Measurements from ENCODE around the gene UVSSA. TPM values are rescaled to one million over a fixed set of nuclear protein-coding genes. Genes with fewer than 3 reads are reported as not detected.
A peak's percentile ranks its signal among the peaks of the same experiment; 100 is the strongest.

Gene UVSSA
- total RNA-seq, 1 experiment from 2014 or later: 2.5 TPM

DNA sequence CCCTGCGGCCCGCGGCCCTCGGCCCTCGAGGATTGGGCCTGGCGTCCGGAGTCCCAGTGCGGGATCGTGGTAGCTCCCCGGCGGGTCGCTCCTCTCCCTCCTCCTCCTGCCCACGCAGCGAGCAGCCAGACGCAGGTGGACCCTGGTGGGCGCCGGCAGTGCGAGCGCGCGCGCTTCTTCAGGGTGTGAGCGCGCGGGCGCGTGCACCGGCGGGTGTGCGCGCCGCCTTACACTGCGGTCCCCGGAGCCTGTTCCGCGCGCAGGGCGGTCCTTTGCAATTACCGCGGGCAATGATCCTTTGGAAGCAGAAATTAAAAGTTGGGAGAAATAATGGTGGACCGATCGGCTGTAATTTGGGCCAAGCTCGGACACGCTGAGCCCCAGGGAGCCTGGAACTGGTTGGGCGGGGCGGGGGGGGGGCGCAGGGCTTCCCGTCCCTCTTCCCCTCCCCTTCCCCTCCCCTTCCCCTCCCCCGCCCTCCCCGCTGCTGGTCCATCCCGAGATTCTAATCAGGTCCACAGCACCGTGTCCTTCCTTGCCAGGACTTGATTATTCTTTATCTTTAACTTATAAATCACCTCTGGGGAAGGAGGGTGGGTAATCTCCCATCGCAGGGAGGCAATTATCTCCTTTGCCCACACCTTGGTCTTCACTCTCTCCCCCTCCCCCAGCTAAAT, 60.8 kb downstream of the UVSSA start:
- DNase-seq (ENCODE audit: low spot score): no peak

DNA sequence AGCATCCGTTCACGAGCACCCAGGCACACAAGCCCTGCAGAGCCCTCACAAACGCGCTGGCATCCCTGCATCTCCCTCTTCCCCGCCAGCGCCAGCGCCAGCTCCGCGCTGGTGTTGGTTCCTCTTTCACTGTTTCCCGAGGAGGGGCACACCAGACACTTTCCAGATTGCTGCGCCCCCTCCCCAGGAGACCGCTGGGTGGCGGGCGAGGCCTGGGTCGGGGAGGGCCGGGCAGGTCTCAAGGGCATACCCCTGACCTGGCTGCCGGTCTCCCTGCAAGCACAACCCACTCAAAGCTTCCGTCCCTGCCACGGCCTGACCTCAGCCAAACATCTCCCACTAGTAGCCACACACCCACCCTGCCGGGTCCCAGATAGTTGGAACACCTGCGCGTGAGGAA, 61.4 kb downstream of the UVSSA start:
- no peak for DNase-seq (ENCODE audit: low spot score)

DNA sequence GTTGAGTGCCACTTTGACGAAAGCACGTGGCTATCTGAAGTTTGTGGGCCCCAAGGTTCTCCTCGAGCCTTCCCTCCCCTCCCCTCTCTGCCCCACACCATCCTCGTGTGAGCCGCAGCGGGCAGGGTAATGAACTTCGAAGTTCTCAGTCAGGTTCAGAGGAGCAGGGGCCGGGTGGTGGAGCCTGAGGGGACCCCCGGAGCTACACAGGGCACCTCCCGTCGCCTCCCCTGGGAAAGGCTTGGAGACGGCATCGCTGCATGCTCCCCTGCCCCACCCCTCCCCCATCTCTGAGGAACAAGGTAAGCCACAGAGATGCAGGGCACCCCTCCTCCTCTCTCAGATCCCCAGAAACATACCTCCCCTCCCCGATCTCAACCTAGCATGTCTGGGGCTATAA, 62.1 kb downstream of the UVSSA start:
- no peak for DNase-seq (ENCODE audit: low spot score)

DNA sequence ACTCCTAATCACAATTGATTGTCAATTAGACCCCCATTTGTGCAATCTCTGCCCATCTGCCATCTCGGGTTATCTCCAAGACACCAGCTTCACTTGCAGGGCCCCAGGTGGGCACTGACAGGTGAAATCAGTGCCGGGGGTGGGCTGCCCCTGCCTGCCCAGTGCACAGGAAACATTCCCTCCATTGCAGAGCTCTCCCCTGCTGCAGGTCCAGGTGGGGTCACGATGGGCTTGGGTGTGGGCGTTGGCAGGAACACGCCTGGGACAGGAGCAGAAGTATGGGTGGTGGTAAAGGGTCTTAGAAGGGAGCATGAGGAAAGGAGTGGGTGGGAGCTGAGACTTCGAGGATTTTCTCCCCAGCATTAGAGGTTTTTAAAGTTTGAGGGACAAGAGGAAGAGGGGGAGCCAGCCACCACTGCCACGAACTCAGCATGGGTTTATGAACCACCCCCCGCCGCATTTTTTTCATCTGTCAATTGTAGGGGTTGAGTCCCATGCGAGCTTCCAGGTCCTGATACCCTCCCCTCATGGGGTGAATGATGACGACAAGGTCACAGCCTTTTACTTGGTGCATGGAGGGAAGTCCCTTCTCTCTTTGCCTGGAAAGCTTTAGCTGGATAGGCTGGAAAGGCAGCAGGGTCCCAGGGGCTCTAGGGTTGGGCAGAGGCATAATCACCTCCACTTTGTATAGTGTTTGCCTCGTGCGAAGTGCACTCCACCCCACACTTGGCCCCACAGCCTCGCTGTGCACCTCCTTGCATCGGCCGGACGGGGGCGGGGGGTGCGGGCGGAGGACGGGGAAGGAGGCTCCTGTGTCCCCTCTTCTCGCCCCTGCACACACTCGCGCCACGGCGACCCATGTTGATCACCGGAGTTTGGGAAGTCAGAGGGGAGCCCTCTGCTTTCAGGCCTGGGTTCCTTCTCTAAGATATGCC, 62.8 kb downstream of the UVSSA start:
- no peak for DNase-seq (ENCODE audit: low spot score)

DNA sequence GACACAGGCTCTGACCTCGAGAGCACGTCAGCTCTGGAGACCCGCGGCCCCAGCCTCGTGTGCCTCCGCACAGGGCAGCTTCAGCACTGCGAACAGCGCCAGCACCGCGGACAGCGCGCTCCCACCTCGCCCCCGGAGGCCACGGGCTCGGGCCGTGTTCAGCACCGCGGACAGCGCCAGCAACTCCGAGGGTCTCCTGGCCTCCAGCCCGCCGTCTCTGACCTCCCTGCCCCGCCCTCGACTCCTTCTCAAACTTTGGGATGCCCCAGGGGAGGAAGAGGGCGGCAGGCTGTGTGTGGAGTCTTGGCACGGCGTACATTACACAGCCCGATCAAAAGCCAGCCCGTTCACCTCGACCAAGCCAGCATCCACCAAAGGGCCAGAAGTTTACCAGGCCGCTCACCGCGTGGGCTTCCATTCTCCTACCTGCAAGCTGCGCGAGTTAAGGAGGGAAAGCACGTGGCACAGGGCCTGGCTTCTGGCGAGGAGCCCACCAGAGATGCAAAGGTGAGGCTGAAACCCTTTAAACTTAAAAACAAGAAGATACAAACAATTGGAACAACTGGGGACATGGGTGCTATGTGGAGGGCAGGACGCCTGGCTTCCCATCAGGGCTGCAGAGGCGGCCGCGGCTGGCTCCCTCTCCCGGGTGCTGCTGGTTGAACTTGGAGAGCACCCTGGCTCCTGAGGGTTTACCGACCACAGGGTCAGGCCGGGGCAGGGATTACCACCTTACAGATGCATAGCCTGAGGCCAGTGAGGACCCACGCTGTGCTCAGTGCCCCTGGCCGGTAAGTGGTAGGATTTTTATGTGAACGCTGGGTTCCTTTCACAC, 63.7 kb downstream of the UVSSA start:
- DNase-seq (ENCODE audit: low spot score): peak; percentile 36

DNA sequence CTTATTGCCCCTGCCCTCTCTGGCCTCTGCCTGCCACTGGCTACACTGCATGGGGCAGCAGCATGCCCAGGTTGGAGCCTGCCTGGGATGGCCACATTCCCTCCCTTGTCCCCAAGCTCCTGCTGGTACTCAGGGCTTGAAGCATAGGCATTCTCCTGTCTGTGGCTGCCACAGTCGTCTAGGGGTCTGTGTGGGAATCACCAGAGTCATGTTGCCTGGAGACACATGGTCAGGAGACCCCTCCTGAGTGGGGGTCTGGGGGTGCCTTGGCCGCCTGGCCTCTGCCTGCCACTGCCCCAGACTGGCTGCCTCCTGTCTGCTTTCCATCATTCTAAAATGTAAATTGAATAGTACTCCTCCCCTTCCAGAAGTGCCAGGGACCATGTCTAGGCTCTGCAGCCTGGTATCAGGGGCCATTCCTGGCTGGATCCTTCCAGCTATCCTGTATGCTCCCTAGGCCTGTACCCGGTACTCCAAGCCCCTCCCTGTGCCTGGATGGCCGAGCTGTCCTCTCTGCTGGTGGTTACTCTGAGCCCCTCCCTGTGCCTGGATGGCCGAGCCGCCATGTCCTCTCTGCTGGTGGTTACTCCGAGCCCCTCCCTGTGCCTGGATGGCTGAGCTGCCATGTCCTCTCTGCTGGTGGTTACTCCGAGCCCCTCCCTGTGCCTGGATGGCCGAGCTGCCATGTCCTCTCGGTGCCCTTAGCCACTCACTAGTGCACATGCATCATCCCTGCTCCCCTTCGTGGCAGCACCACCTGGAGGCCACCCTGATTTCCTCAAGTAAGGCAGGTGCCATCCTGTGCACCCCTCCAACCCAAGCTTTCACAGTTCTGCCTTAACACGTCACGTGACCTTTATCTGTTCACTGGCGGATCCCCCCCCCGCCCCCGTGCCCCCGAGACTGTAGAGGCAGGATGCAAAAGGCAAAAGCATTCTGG, 64.7 kb downstream of the UVSSA start:
- DNase-seq (ENCODE audit: low spot score): no peak

DNA sequence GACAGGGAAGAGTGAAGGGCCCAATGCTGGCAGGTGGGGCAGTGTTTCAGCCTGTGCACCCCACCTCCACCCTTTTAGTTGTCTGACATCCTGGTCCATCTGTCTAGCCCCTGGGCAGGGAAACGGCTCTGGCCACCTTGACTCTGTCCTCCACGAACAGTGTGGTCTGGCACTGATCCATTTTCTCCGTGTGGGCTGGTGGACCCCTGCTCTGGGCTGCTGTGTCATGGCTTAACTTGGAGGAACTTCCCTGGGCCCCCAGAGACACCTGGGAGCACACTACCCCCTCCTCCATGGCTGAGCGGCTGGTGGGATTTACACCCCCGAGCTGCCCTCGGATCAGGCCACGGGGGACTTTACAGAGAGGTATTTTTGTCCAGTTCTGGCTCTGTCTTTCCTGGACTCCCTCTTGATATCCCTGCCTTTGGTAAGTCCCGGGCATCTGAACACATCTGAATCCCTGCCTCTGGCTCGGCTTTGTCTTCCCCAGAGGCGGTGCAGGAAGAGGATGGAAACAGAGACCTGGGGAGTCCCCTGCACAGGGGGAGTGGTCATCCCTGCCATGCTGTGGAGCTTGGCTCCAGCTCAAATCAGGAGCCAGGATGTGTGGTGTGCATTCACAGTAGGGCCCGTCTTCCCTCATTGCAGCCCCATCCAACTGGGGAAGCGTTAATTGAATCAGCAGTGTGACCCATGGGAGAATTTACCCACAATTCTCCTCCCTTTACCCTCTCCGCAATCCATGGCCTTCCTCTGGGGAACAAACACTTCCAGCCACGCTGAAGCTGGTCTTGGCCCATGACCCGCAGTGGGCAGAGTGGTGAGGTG, 65.6 kb downstream of the UVSSA start:
- DNase-seq (ENCODE audit: low spot score): no peak

DNA sequence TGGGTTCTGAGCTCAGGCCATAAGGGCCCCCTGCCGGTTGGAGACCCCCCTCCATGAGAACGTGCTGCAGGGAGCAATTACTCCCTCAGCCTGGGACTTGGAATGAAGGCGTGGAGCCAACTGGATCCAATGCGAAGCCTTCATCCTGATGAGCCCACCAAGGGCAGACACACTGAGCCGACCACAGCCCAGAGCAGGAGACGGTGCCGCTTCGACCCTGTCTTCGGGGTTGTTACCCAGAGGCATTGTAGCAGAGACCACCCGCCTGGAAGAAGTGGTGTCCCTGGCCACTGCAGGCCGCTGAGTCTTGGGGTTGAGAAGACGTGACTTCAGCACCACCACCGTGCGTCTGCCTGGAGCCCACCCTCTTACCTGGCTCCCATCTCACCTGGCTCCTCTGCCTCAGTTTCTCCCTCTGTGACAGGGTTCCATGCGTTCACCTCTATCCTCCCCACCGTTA, 66.2 kb downstream of the UVSSA start:
- DNase-seq (ENCODE audit: low spot score): no peak

DNA sequence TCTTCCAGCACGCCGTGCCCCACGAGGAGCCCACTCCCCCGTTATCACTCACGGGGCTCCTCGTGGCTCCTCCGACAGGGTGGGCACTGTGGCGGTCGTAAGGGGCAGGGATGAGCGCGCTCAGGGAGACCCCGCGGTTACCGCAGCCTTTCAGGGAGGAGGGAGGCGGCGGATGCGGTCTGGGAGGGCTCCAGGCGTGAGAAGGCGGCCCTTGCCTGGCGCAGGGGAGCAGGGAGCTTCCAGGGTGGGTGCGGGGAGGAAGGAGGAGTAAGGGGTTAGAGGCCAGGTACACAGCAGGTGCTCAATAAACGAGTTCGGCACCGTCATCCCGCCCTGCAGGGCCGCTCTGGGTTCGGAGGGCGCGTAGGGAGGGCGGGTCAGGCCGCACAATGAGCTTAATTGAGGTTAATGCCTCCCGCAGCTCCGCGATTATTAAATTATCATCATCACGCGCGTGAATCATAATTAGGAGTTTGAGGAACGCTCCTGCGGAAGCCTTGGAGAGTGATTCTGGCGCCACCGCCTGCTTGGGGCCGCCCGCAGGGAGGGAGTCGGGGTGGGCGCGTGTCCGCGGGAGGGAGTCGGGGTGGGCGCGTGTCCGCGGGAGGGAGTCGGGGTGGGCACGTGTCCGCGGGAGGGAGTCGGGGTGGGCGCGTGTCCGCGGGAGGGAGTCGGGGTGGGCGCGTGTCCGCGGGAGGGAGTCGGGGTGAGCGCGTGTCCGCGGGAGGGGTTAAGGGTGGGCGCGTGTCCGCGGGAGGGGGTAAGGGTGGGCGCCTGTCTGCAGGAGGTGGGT, 66.9 kb downstream of the UVSSA start:
- DNase-seq (ENCODE audit: low spot score): no peak

DNA sequence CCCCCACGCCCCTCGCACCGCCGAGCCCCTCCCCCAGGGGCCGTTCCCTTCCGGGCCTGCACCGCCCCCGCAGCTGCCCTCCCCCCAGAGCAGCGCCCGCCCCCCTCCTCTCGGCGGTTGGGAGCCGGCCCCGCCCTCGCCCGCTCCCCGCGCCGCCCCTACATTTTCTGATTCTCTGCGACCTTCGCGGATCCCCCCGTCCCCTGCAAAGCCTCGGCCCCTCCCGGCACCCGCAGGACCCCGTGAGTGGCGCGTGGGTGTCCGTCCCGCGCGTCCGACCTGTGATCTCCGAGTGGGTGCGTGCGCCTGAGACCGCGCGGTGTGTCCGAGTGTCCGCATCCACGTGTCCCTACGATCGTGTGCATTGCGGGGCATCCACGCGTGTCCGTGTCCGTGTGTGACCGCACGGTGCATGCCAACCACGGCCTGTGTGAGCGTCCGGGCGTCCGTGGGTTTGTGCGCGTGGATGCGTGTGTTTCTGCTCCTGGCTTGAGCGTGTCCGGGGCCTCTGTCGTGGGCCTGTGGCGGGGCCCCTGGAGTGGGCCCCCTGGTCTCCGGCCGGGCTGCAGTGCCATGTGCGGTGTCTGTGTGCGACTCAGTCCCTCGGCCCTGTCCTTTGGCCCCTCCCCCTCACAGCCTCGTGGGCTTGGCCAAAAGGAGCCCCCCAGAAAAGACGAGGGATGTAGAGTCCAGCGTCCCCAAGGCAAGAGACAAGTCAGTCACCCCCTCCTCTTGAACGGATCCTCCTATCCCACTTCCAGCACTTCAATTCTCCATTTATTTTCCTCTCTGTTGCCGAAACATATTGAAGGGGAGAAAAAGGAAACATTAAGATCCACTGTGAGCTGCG, 68.0 kb downstream of the UVSSA start:
- no peak for DNase-seq (ENCODE audit: low spot score)

DNA sequence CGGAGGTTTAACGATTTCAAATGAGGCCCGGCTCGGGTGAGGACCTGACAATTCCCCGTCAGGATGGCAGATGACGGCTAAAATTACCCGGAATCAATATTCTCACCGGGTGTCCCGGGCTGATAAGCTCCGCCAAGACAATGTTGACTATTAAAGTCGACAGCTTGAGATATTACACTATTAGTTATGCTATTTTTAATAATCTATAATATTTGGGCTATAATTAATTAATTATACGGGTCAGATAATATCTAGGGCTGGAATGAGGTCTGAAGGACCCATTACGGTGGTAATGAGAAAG, 68.6 kb downstream of the UVSSA start:
- DNase-seq (ENCODE audit: low spot score): no peak

DNA sequence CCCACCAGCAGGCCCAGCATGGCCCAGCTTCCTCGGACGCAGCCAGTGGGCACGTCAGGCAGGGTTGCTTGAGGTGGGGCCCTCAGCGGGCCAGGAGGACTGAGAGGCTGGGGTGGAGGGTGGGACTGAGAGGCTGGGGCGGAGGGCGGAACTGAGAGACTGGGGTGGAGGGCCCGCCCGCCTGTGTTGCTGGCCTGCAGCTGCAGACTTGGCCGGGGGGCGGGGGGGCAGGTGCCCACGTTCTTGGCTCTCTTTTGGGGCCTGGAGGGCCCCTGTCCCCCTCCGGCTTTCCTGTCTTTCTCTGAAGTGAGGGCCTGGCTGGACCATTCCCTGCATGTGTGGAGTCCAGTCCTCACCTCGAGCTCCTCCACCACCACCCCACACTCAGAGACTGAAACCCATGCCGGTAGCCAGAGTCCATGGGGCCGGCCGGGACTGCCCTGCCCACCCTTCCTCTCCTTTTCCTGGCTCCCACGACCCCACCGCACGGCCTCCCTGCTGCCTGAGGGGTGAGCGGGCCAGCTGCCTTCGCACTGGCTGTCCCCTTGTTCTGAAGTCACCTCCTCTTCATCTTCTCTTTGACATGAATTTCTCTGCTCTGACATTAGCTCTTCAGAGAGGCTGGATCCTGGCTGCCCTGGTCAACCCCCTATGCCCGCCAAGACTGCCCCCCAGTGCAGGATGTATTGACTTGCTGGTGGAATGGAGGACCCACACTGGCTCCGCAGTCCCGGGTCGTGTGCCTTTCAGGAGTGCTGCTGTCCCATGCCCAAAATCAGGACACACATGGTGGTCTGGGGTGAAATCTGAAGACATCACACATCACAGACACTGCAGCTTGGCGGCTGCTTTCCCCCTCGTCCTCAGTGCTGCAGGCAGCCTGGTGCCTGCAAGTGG, 69.3 kb downstream of the UVSSA start:
- DNase-seq (ENCODE audit: low spot score): no peak

DNA sequence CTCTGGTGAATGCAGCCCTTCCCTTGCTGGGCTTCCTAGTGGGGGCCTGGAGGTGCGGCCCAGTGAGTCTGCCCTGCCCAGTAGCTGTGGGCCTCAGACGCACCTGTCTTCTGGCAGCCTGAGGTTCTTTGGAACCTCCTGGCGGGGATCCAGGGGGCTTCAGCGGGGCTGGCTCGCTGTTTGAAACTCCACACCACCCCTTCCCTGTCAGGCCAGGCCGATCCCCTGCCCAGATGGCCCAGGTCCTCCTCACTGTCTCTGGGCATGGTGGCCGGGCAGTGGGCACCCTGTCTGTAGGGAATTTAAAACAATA, 69.9 kb downstream of the UVSSA start:
- DNase-seq (ENCODE audit: low spot score): no peak

DNA sequence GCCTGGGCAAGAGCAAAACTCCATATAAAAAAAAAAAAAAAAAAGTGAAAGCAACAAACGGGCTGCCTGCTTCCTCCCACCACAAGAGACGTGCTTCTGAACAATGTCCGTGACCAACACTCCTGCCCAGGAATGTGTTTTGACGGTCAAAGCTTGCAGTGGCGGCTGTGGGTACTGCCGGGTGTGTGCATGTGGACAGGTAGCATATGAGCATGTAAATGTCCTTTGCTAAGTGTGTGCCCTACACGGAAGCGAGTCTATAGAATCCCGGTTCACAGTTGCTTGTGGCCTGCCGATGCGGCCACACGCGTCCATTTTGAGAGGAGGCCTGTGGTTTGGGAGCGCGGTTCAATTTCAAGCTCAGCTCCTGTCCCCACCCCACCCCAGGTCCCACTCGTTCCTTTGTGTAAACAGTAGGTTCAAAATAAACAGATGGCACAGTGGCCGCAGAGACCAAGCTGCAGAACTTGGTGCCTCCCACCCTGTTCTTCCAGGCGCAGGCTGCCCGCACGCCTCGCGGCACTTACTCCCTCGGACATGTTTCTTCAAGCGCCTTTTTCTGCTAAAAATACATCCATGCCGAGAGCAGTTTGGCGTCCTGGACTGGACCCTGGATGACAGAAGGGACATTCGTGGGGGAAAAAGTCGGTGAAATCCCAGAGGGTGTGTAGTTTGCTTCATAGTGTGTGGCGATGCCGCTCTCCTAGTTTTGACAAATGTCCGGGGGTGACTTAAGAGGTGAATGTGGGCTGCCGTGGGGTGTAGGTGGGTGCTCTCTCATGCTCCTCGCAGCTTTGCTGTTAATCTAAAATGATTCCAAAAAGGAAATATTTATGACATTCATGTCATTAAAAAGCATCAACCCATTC, 70.7 kb downstream of the UVSSA start:
- DNase-seq (ENCODE audit: low spot score): peak; percentile 57

DNA sequence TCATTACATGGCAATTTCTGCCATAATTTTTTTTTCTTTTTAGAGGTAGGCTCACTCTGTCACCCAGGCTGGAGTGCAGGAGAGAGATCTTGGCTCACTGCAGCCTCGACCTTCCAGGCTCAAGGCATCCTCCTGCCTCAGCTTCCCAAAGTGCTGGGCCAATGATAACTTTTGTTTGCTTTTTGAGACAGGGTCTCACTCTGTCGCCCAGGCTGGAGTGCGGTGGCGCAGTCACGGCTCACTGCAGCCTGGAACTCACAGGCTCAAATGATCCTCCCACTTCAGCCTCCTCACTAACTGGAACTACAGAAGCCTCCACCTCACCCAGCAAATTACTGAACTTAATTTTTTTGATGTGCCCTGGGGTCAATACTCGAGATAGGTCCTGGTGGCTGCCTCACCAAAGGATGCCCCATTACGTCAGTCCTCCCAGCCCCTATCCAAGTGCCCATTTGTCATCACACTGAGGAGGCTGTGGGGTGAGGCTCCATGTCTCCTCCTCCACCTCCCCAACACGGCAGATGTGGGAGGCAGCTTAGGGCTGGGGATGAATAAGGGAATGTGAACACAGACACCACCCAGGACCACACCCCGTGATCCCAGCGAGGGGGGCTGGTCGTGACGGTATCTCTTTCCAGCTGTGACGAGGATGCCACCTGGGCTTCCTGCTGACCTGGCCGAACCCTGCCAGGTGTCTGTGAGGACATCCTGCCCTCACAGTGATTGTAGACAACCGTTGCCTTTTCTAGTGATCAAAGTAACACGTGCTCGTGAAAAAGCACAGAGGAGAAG, 71.7 kb downstream of the UVSSA start:
- no peak for DNase-seq (ENCODE audit: low spot score)

DNA sequence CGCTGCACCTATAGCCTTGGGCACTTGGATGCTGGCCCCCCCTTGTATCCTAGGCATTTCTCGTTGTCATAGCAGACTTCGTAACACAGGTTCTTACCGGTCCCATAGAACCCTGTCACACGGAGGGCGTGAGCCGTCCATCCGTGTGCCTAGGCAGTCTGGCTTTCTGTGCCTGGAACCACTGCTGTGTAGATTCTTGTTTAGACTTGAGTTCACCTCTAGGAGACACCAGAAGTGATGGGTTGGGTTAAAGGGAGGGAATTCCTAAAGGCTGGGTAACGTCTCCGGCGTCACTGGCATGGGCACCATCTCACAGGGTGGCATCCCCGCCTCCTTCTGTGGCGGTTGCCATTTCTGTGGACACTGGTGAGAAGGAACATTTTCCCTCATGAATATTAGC, 72.7 kb downstream of the UVSSA start:
- no peak for DNase-seq (ENCODE audit: low spot score)
